Measurements from ENCODE around the gene CHERP. TPM values are rescaled to one million over a fixed set of nuclear protein-coding genes. Genes with fewer than 3 reads are reported as not detected.
"Not testable (repeated sequence)": the region's sequence is repeated elsewhere in the genome, so short reads cannot be mapped to it uniquely, and the experiment has no call there.

The CHERP gene
- total and polyA plus RNA-seq, 2 donors (not counting 1 experiment from before 2014, with no cell fraction given) = 38.3 to 98.9 TPM

DNA sequence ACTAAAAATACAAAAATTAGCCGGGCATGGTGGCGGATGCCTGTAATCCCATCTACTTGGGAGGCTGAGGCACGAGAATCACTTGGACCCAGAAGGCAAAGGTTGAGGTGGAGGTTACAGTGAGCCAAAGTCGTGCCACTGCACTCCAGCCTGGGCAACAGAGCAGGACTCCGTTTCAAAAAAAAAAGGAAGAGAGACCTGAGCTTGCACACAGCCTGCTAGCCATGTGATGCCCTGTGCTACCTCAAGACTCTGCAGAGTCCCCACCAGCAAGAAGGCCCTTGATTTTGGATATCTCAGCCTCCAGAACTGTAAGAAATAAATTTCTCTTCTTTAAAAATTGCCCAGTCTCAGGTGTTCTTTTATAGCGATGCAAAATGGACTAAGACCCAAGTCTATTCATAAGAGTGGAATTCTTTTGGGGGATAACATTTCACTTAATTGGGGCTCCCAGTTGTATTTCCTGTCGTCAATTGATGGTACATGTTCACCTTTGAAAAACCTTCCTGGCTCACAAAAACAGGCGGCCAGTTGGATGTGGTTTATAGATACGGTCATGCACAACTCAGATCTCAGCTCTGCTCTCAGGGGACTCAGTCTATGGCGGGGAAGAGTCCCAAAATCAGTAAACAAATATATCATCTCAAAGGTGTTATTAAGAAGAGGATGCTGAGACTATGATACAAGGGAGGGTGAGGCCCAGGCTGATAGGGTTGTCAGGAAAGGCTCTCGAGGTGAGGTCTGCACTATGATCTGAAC, 2.4 kb upstream of the CHERP start:
- intact Hi-C loops (cut with micrococcal nuclease) = loop anchor here (5.0 kb wide), 1 partner anchor 347 kb away; the partner anchor contains the start of gene AP1M1
- ChIA-PET POLR2A (interaction anchor here (1.2 to 1.5 kb wide), 2 partner anchors 40 to 43 kb away, joined by 5 to 7 read pairs; no protein-coding TSS in a partner anchor), CTCF (no interaction called here)
- Histone ChIP-seq H3K9me3 (ENCODE audit: control extremely low read depth in 1 of 3, control insufficient read depth in 2 of 3, insufficient read depth in 1 of 3, low read length in 2 of 3) (no peaks in the 10 kb centered on the region), H3K36me3 (replicated peaks in 1 of 2; ENCODE audit: control extremely low read depth in 1 of 2, control insufficient read depth in 1 of 2, extremely low read depth in 1 of 2, insufficient read depth in 2 of 2, low read length in 1 of 2) (peaks cover 0 to 6% of the 10 kb centered on the region in 2 experiments), H3K4me2 (replicated peaks; ENCODE audit: low read depth, low read length, poor library complexity, severe bottlenecking) (peak overlapping the region; percentile 36), H4K20me1 (ENCODE audit: control insufficient read depth, insufficient read depth, low read length, poor library complexity, severe bottlenecking) (peaks cover 29% of the 10 kb centered on the region), H2AFZ (ENCODE audit: insufficient read depth, low read depth, low read length, poor library complexity, severe bottlenecking) (no peak overlapping the region), H3K4me1 (ENCODE audit: control insufficient read depth in 2 of 2, insufficient read depth in 2 of 2, low read length in 2 of 2) (peaks cover 29 to 49% of the 10 kb centered on the region in 2 donors), H3K27ac (ENCODE audit: low read length in 2 of 2) (peak overlapping the region; percentile 5 to 41), H3K9ac (ENCODE audit: low read length) (peak overlapping the region; percentile 27), H3K4me3 (ENCODE audit: control extremely low read depth in 1 of 5, extremely low read depth in 1 of 5, insufficient read depth in 1 of 5, low read depth in 2 of 5, low read length in 4 of 5) (no peak overlapping the region), H3K27me3 (replicated peaks in 1 of 4; ENCODE audit: control extremely low read depth in 1 of 4, control insufficient read depth in 3 of 4, insufficient read depth in 4 of 4, low read length in 3 of 4) (no peaks in the 10 kb centered on the region), H3K79me2 (ENCODE audit: control insufficient read depth, insufficient read depth, low read length) (peaks cover 80% of the 10 kb centered on the region)
- no peak for TF ChIP-seq EZH2 (IDR thresholded peaks at IDR 0.05; ENCODE audit: borderline replicate concordance, insufficient read depth, low read depth, low read length, poor library complexity, severe bottlenecking)
- TF ChIP-seq, protein P1, sequence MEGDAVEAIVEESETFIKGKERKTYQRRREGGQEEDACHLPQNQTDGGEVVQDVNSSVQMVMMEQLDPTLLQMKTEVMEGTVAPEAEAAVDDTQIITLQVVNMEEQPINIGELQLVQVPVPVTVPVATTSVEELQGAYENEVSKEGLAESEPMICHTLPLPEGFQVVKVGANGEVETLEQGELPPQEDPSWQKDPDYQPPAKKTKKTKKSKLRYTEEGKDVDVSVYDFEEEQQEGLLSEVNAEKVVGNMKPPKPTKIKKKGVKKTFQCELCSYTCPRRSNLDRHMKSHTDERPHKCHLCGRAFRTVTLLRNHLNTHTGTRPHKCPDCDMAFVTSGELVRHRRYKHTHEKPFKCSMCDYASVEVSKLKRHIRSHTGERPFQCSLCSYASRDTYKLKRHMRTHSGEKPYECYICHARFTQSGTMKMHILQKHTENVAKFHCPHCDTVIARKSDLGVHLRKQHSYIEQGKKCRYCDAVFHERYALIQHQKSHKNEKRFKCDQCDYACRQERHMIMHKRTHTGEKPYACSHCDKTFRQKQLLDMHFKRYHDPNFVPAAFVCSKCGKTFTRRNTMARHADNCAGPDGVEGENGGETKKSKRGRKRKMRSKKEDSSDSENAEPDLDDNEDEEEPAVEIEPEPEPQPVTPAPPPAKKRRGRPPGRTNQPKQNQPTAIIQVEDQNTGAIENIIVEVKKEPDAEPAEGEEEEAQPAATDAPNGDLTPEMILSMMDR (IDR thresholded peaks at IDR 0.05) = no peak
- H3K27ac Mint-ChIP-seq = peak overlapping the region; percentile 88
- H3K27me3 Mint-ChIP-seq = no peaks in the 10 kb centered on the region
- DNase-seq (peak; percentile 51), ATAC-seq (ENCODE audit: low read depth) (no peak)
- H3K4me3 Mint-ChIP-seq = peak overlapping the region; percentile 68
- WGBS (ENCODE audit: insufficient coverage) = 67% methylated on average over 5 of the region's 11 CpGs
- peaks cover 36% of the 10 kb centered on the region for H3K4me1 Mint-ChIP-seq
- H3K9me3 Mint-ChIP-seq (ENCODE audit: insufficient read depth) = no peaks in the 10 kb centered on the region

GRCh38 chr19:16543734-16544133, 1.5 kb upstream of the CHERP start:
- peak overlapping the region; percentile 91 for H3K4me3 Mint-ChIP-seq
- H3K9ac ChIP-seq (ENCODE audit: low read length) = peak overlapping the region; percentile 80
- peaks cover 42% of the 10 kb centered on the region for H3K4me1 Mint-ChIP-seq
- peak overlapping the region; percentile 79 for H3K4me2 ChIP-seq (replicated peaks; ENCODE audit: low read depth, low read length, poor library complexity, severe bottlenecking)
- CTCF ChIA-PET = interaction anchor here (1.1 kb wide), 1 partner anchor 179 kb away, joined by 3 read pairs; no protein-coding TSS in a partner anchor
- not testable (repeated sequence) for H2AFZ ChIP-seq (ENCODE audit: insufficient read depth, low read depth, low read length, poor library complexity, severe bottlenecking); H3K27me3 ChIP-seq (replicated peaks in 1 of 4; ENCODE audit: control extremely low read depth in 1 of 4, control insufficient read depth in 3 of 4, insufficient read depth in 4 of 4, low read length in 3 of 4); H3K9me3 Mint-ChIP-seq (ENCODE audit: insufficient read depth); H3K27me3 Mint-ChIP-seq; ATAC-seq (ENCODE audit: low read depth); H3K4me3 ChIP-seq (ENCODE audit: control extremely low read depth in 1 of 5, extremely low read depth in 1 of 5, insufficient read depth in 1 of 5, low read depth in 2 of 5, low read length in 4 of 5); DNase-seq; H3K9me3 ChIP-seq (ENCODE audit: control extremely low read depth in 1 of 3, control insufficient read depth in 2 of 3, insufficient read depth in 1 of 3, low read length in 2 of 3)
- H3K27ac ChIP-seq (ENCODE audit: low read length in 2 of 2) = peak overlapping the region in 1 of 2 donors; percentile 77
- WGBS (ENCODE audit: insufficient coverage) = no CpG with 5 or more reads among the region's 6 CpGs
- H3K79me2 ChIP-seq (ENCODE audit: control insufficient read depth, insufficient read depth, low read length) = peaks cover 84% of the 10 kb centered on the region
- H3K4me1 ChIP-seq (ENCODE audit: control insufficient read depth in 2 of 2, insufficient read depth in 2 of 2, low read length in 2 of 2) = peaks cover 29 to 52% of the 10 kb centered on the region in 2 donors
- peak overlapping the region; percentile 59 for H3K27ac Mint-ChIP-seq
- H4K20me1 ChIP-seq (ENCODE audit: control insufficient read depth, insufficient read depth, low read length, poor library complexity, severe bottlenecking) = peaks cover 38% of the 10 kb centered on the region
- peaks cover 0 to 10% of the 10 kb centered on the region in 2 experiments for H3K36me3 ChIP-seq (replicated peaks in 1 of 2; ENCODE audit: control extremely low read depth in 1 of 2, control insufficient read depth in 1 of 2, extremely low read depth in 1 of 2, insufficient read depth in 2 of 2, low read length in 1 of 2)
- intact Hi-C loops (cut with micrococcal nuclease) = loop anchor here (5.0 kb wide), 1 partner anchor 346 kb away; the partner anchor contains the start of gene AP1M1
- POLR2A ChIA-PET = interaction anchor here (0.6 to 1.6 kb wide), 7 partner anchors 13 to 1772 kb away, joined by 3 to 8 read pairs (median 4); partner anchors contain the start of genes SMIM7 and TMEM38A
